ENCODE measurements around the gene MICALL1.
"Not testable (repeated sequence)": the region's sequence is repeated elsewhere in the genome, so short reads cannot be mapped to it uniquely, and the experiment has no call there.

MICALL1 gene

GRCh38 chr22:37952629-37953028 lies 46.5 kb downstream of the MICALL1 start:
- intact Hi-C loops (cut with micrococcal nuclease); H3K9me3 Mint-ChIP-seq: not testable (repeated sequence)
- Mint-ChIP-seq H3K4me3 (peak overlapping the region; percentile 92), H3K27ac (peak overlapping the region; percentile 88), H3K4me1 (ENCODE audit: low read depth) (peaks cover 25% of the 10 kb centered on the region), H3K27me3 (peaks cover 23% of the 10 kb centered on the region), H3K36me3 (ENCODE audit: low read depth) (peaks cover 20% of the 10 kb centered on the region)

- Mint-ChIP-seq H3K36me3 (ENCODE audit: low read depth) (peaks cover 24% of the 10 kb centered on the region), H3K4me3 (peak overlapping the region; percentile 92), H3K9me3 (no peaks in the 10 kb centered on the region), H3K27ac (peak overlapping the region; percentile 88), H3K27me3 (peaks cover 23% of the 10 kb centered on the region), H3K4me1 (ENCODE audit: low read depth) (peaks cover 25% of the 10 kb centered on the region)
- intact Hi-C loops (cut with micrococcal nuclease), result no loop called here
Measured at GRCh38 chr22:37953062-37953436, 47.0 kb downstream of the MICALL1 start.

- peaks cover 23% of the 10 kb centered on the region for H3K27me3 Mint-ChIP-seq
- H3K4me3 Mint-ChIP-seq, result peak within 1 kb of the TSS; percentile 92
- intact Hi-C loops (cut with micrococcal nuclease), result no loop called here
- H3K36me3 Mint-ChIP-seq (ENCODE audit: low read depth), result peaks cover 30% of the 10 kb centered on the region
- peak within 1 kb of the TSS; percentile 88 for H3K27ac Mint-ChIP-seq
- H3K9me3 Mint-ChIP-seq, result no peaks in the 10 kb centered on the region
- H3K4me1 Mint-ChIP-seq (ENCODE audit: low read depth), result peaks cover 25% of the 10 kb centered on the region
Measured at GRCh38 chr22:37953437-37954179, 47.5 kb downstream of the MICALL1 start, which contains the start of the genes C22orf23 and POLR2F. Gene C22orf23, minus strand, starts transcription at chr22:37953601. Its CDS starts 452 bp downstream, at chr22:37953149. Gene POLR2F, plus strand, starts transcription at chr22:37953699. Its CDS starts 89 bp downstream, at chr22:37953788.

GRCh38 chr22:37954686-37955085 lies 48.6 kb downstream of the MICALL1 start:
- intact Hi-C loops (cut with micrococcal nuclease), result no loop called here
- no peaks in the 10 kb centered on the region for H3K9me3 Mint-ChIP-seq
- H3K4me3 Mint-ChIP-seq, result peak overlapping the region; percentile 92
- peaks cover 25% of the 10 kb centered on the region for H3K4me1 Mint-ChIP-seq (ENCODE audit: low read depth)
- peaks cover 23% of the 10 kb centered on the region for H3K27me3 Mint-ChIP-seq
- peaks cover 41% of the 10 kb centered on the region for H3K36me3 Mint-ChIP-seq (ENCODE audit: low read depth)
- H3K27ac Mint-ChIP-seq, result no peak overlapping the region

- H3K9me3 Mint-ChIP-seq; H3K27ac Mint-ChIP-seq; intact Hi-C loops (cut with micrococcal nuclease); H3K4me3 Mint-ChIP-seq: not testable (repeated sequence)
- H3K36me3 Mint-ChIP-seq (ENCODE audit: low read depth), result peaks cover 53% of the 10 kb centered on the region
- H3K4me1 Mint-ChIP-seq (ENCODE audit: low read depth), result peaks cover 25% of the 10 kb centered on the region
- H3K27me3 Mint-ChIP-seq, result peaks cover 20% of the 10 kb centered on the region
Measured at GRCh38 chr22:37955825-37956397, 49.8 kb downstream of the MICALL1 start.

- no peak overlapping the region for H3K4me3 Mint-ChIP-seq
- H3K27ac Mint-ChIP-seq, result no peak overlapping the region
- no peaks in the 10 kb centered on the region for H3K9me3 Mint-ChIP-seq
- peaks cover 66% of the 10 kb centered on the region for H3K36me3 Mint-ChIP-seq (ENCODE audit: low read depth)
- H3K27me3 Mint-ChIP-seq, result peaks cover 10% of the 10 kb centered on the region
- peaks cover 25% of the 10 kb centered on the region for H3K4me1 Mint-ChIP-seq (ENCODE audit: low read depth)
- intact Hi-C loops (cut with micrococcal nuclease), result no loop called here
Measured at GRCh38 chr22:37957232-37957631, 51.1 kb downstream of the MICALL1 start.

- Mint-ChIP-seq H3K36me3 (ENCODE audit: low read depth) (peaks cover 72% of the 10 kb centered on the region), H3K9me3 (no peaks in the 10 kb centered on the region), H3K4me3 (no peak overlapping the region), H3K4me1 (ENCODE audit: low read depth) (peaks cover 12% of the 10 kb centered on the region), H3K27me3 (no peaks in the 10 kb centered on the region), H3K27ac (no peak overlapping the region)
- intact Hi-C loops (cut with micrococcal nuclease), result no loop called here
Measured at GRCh38 chr22:37959231-37959825, 53.2 kb downstream of the MICALL1 start.

GRCh38 chr22:37961062-37961461 lies 55.0 kb downstream of the MICALL1 start:
- intact Hi-C loops (cut with micrococcal nuclease), result loop anchor here (5.0 kb wide), 1 partner anchor 144 kb away; no protein-coding TSS in a partner anchor
- H3K27ac Mint-ChIP-seq, result no peak overlapping the region
- H3K9me3 Mint-ChIP-seq, result no peaks in the 10 kb centered on the region
- no peaks in the 10 kb centered on the region for H3K27me3 Mint-ChIP-seq
- H3K4me3 Mint-ChIP-seq, result no peak overlapping the region
- H3K4me1 Mint-ChIP-seq (ENCODE audit: low read depth), result no peaks in the 10 kb centered on the region
- peaks cover 81% of the 10 kb centered on the region for H3K36me3 Mint-ChIP-seq (ENCODE audit: low read depth)

GRCh38 chr22:37965940-37966664 lies 60.0 kb downstream of the MICALL1 start:
- Mint-ChIP-seq H3K4me1 (ENCODE audit: low read depth) (peaks cover 7% of the 10 kb centered on the region), H3K27ac (no peak overlapping the region), H3K36me3 (ENCODE audit: low read depth) (peaks cover 72% of the 10 kb centered on the region), H3K9me3 (no peaks in the 10 kb centered on the region), H3K27me3 (no peaks in the 10 kb centered on the region), H3K4me3 (no peak overlapping the region)
- intact Hi-C loops (cut with micrococcal nuclease), result no loop called here

GRCh38 chr22:37967147-37967546 lies 61.0 kb downstream of the MICALL1 start:
- Mint-ChIP-seq H3K27ac (no peak overlapping the region), H3K36me3 (ENCODE audit: low read depth) (peaks cover 68% of the 10 kb centered on the region), H3K4me1 (ENCODE audit: low read depth) (peaks cover 7% of the 10 kb centered on the region), H3K9me3 (no peaks in the 10 kb centered on the region), H3K27me3 (no peaks in the 10 kb centered on the region), H3K4me3 (no peak overlapping the region)
- intact Hi-C loops (cut with micrococcal nuclease), result no loop called here

GRCh38 chr22:37967637-37968451 lies 61.7 kb downstream of the MICALL1 start:
- H3K4me1 Mint-ChIP-seq (ENCODE audit: low read depth), result peaks cover 7% of the 10 kb centered on the region
- H3K4me3 Mint-ChIP-seq, result no peak overlapping the region
- no peaks in the 10 kb centered on the region for H3K9me3 Mint-ChIP-seq
- intact Hi-C loops (cut with micrococcal nuclease), result no loop called here
- H3K27ac Mint-ChIP-seq, result peak overlapping the region; percentile 30
- no peaks in the 10 kb centered on the region for H3K27me3 Mint-ChIP-seq
- H3K36me3 Mint-ChIP-seq (ENCODE audit: low read depth), result peaks cover 70% of the 10 kb centered on the region

- Mint-ChIP-seq H3K27me3 (no peaks in the 10 kb centered on the region), H3K9me3 (no peaks in the 10 kb centered on the region), H3K27ac (peak overlapping the region; percentile 30), H3K4me3 (no peak overlapping the region), H3K4me1 (ENCODE audit: low read depth) (peaks cover 7% of the 10 kb centered on the region), H3K36me3 (ENCODE audit: low read depth) (peaks cover 71% of the 10 kb centered on the region)
- intact Hi-C loops (cut with micrococcal nuclease), result no loop called here
Measured at GRCh38 chr22:37968452-37969251, 62.6 kb downstream of the MICALL1 start.

All from dendritic cell treated with granulocyte-macrophage colony-stimulating factor and Interleukin-4, amounts not matched to agents 40 ng/mL and 50 ng/mL, for 4 days (primary cell).